ENCODE results near the gene INTS3.
A peak's percentile ranks its signal among the peaks of the same experiment; 100 is the strongest.

INTS3 gene

DNA sequence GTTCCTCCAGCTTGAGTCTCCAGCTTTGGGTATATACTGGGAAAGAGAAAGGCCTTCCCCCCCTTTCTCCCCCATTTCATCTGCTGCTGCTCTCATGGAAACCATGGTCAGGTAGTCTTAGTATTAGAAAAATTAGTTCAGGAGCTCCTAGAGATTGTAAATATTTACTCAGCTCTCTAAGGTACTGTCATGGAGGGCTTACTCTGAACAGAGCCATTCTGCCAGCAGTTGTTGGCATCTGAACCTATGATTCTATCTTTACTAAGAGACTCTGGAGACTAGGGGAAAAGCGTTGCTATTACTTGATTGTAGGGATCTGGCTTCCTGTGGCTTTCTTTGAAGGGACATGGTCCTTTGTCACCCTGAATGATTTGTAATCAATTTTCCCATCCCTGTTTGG lies 6.1 kb downstream of the INTS3 start:
- H4K20me1 ChIP-seq = no peaks in the 10 kb centered on the region
- H3K36me3 ChIP-seq = peaks cover 59% of the 10 kb centered on the region
- H3K4me3 ChIP-seq = no peak overlapping the region
- TF ChIP-seq Cebpa-rat (IDR thresholded peaks at IDR 0.05) = no peak
- peaks cover 33% of the 10 kb centered on the region for H3K4me1 ChIP-seq
- H3K9me3 ChIP-seq = no peaks in the 10 kb centered on the region
- no peak overlapping the region for H3K9ac ChIP-seq
- no peaks in the 10 kb centered on the region for H3K27me3 ChIP-seq
- no peak overlapping the region for H3K27ac ChIP-seq
- no peak overlapping the region; the same call in 1 of the 2 replicates for H3K4me2 ChIP-seq

GRCh38 chr1:153734396-153735089 lies 6.7 kb downstream of the INTS3 start:
- peaks cover 65% of the 10 kb centered on the region for H3K36me3 ChIP-seq
- no peak overlapping the region for H3K4me3 ChIP-seq
- H3K4me2 ChIP-seq = no peak overlapping the region; the same call in 1 of the 2 replicates
- no peaks in the 10 kb centered on the region for H3K27me3 ChIP-seq
- H3K9ac ChIP-seq = no peak overlapping the region
- peaks cover 27% of the 10 kb centered on the region for H3K4me1 ChIP-seq
- TF ChIP-seq Cebpa-rat (IDR thresholded peaks at IDR 0.05) = no peak
- no peaks in the 10 kb centered on the region for H4K20me1 ChIP-seq
- H3K9me3 ChIP-seq = no peaks in the 10 kb centered on the region
- H3K27ac ChIP-seq = no peak overlapping the region

- H4K20me1 ChIP-seq = no peaks in the 10 kb centered on the region
- H3K9ac ChIP-seq = no peak overlapping the region
- no peak overlapping the region for H3K4me2 ChIP-seq
- peaks cover 70% of the 10 kb centered on the region for H3K36me3 ChIP-seq
- peaks cover 22% of the 10 kb centered on the region for H3K4me1 ChIP-seq
- no peaks in the 10 kb centered on the region for H3K27me3 ChIP-seq
- no peaks in the 10 kb centered on the region for H3K9me3 ChIP-seq
- TF ChIP-seq Cebpa-rat (IDR thresholded peaks at IDR 0.05) = no peak
- no peak overlapping the region for H3K4me3 ChIP-seq
- H3K27ac ChIP-seq = no peak overlapping the region
These were observed 7.2 kb downstream of the INTS3 start for GRCh38 chr1:153735090-153735420.

- Histone ChIP-seq H3K36me3 (peaks cover 89% of the 10 kb centered on the region), H3K27ac (no peak overlapping the region), H4K20me1 (no peaks in the 10 kb centered on the region), H3K27me3 (no peaks in the 10 kb centered on the region), H3K4me2 (peak overlapping the region; percentile 38), H3K4me1 (peaks cover 19% of the 10 kb centered on the region), H3K9ac (no peak overlapping the region), H3K4me3 (no peak overlapping the region), H3K9me3 (no peaks in the 10 kb centered on the region)
- TF ChIP-seq Cebpa-rat (IDR thresholded peaks at IDR 0.05) = no peak
These were observed 14.1 kb downstream of the INTS3 start for GRCh38 chr1:153741986-153742385.

- Histone ChIP-seq H3K27me3 (no peaks in the 10 kb centered on the region), H3K9me3 (no peaks in the 10 kb centered on the region), H3K4me3 (no peak overlapping the region), H4K20me1 (no peaks in the 10 kb centered on the region), H3K4me2 (peak overlapping the region; percentile 38), H3K4me1 (peaks cover 19% of the 10 kb centered on the region), H3K36me3 (peaks cover 89% of the 10 kb centered on the region), H3K27ac (no peak overlapping the region), H3K9ac (no peak overlapping the region)
- TF ChIP-seq Cebpa-rat (IDR thresholded peaks at IDR 0.05) = no peak
These were observed 14.7 kb downstream of the INTS3 start for GRCh38 chr1:153742411-153743142.

DNA sequence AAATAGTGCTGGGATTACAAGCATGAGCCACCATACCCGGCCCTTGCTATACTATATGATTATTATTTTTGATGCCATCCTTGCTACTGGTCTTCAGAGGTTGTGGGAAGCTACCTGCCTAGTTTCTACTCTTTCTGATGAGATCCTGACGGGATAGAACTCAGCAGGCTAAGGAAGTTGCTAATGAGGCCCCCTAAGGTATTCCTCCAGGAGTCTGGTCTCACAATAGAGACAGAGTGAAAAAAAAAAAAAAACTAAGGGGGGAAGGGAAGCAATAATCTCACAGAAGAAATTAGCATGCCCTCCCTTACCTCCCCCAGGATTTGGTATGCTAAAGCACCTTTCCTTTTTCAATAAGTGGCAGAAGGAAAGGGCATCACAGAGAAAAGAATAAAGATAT lies 17.6 kb downstream of the INTS3 start:
- H3K4me1 ChIP-seq = peaks cover 33% of the 10 kb centered on the region
- H4K20me1 ChIP-seq = no peaks in the 10 kb centered on the region
- TF ChIP-seq Cebpa-rat (IDR thresholded peaks at IDR 0.05) = no peak
- no peak overlapping the region for H3K4me3 ChIP-seq
- no peak overlapping the region for H3K9ac ChIP-seq
- no peaks in the 10 kb centered on the region for H3K27me3 ChIP-seq
- H3K27ac ChIP-seq = no peak overlapping the region
- H3K4me2 ChIP-seq = no peak overlapping the region
- H3K36me3 ChIP-seq = peaks cover 94% of the 10 kb centered on the region
- no peaks in the 10 kb centered on the region for H3K9me3 ChIP-seq

DNA sequence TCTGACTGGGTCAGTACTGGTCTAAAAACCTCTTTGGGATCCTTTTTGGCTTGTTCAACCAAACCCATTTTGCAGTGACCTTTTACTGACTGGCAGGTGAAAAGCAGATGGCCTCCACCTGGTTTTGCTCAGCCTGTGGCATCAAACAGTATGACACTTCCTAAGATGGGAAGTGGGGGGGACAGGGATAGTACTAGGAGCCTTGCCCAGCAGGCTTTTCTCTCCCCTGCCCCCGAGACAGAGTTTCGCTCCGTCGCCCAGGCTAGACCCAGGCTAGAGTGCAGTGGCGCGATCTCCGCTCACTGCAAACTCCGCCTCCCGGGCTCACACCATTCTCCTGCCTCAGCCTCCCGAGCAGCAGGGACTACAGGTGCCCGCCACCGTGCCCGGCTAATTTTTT lies 18.3 kb downstream of the INTS3 start:
- TF ChIP-seq Cebpa-rat (IDR thresholded peaks at IDR 0.05) = no peak
- Histone ChIP-seq H3K36me3 (peaks cover 94% of the 10 kb centered on the region), H4K20me1 (no peaks in the 10 kb centered on the region), H3K27me3 (no peaks in the 10 kb centered on the region), H3K4me2 (no peak overlapping the region), H3K4me3 (no peak overlapping the region), H3K9ac (no peak overlapping the region), H3K9me3 (no peaks in the 10 kb centered on the region), H3K27ac (no peak overlapping the region), H3K4me1 (peaks cover 40% of the 10 kb centered on the region)

DNA sequence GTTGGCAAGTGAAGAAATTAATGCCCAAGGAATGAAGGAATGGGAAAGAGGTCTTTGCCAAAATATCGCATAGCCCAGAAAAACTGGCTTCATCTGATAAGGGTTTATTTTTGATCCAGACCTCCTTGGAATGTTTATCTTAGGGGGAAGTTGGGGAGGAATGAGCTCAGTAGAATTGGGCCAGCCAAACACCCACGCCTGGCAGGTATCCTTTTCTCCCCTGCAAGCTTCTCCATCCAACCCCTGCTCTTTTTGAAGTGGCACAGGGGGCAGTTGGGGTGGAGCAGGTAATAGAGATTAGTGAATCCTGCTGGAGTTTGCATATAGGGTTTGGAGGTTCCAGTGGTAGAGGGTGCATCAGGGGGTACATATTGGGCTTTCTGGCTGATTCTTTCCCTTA lies 21.1 kb downstream of the INTS3 start:
- TF ChIP-seq Cebpa-rat (IDR thresholded peaks at IDR 0.05) = no peak
- H3K27ac ChIP-seq = no peak overlapping the region
- H4K20me1 ChIP-seq = no peaks in the 10 kb centered on the region
- no peak overlapping the region for H3K9ac ChIP-seq
- no peak overlapping the region for H3K4me3 ChIP-seq
- no peaks in the 10 kb centered on the region for H3K9me3 ChIP-seq
- H3K4me2 ChIP-seq = no peak overlapping the region
- H3K27me3 ChIP-seq = no peaks in the 10 kb centered on the region
- H3K4me1 ChIP-seq = peaks cover 24% of the 10 kb centered on the region
- H3K36me3 ChIP-seq = peaks cover 95% of the 10 kb centered on the region

- Histone ChIP-seq H3K9me3 (no peaks in the 10 kb centered on the region), H3K36me3 (peaks cover 95% of the 10 kb centered on the region), H3K4me3 (no peak overlapping the region), H3K27me3 (no peaks in the 10 kb centered on the region), H3K4me2 (peak overlapping the region; percentile 13; the same call in 1 of the 2 replicates), H3K27ac (peak overlapping the region; percentile 53; the same call in 1 of the 2 replicates), H3K4me1 (peaks cover 24% of the 10 kb centered on the region), H3K9ac (no peak overlapping the region), H4K20me1 (no peaks in the 10 kb centered on the region)
- TF ChIP-seq Cebpa-rat (IDR thresholded peaks at IDR 0.05) = no peak
These were observed 21.7 kb downstream of the INTS3 start for GRCh38 chr1:153749408-153750005.

Measured in BLaER1 (cell line).